Fibroblast of skin of back (primary cell): ENCODE results near the gene ZGPAT.

Experiments
- DNase-seq: peaks from one replicate; pipeline ENCODE4 v3.0.0-alpha.2; 2013

The ZGPAT gene

GRCh38 chr20:63692436-63693082, 15.3 kb upstream of the ZGPAT start:
- peak; percentile 28 for DNase-seq

- no peak for DNase-seq
Measured at GRCh38 chr20:63693083-63693732, 14.6 kb upstream of the ZGPAT start.

GRCh38 chr20:63693733-63694583, 13.9 kb upstream of the ZGPAT start:
- DNase-seq, result no peak

- no peak for DNase-seq
Measured at GRCh38 chr20:63694584-63695423, 13.0 kb upstream of the ZGPAT start.

GRCh38 chr20:63695424-63696305, 12.2 kb upstream of the ZGPAT start:
- no peak for DNase-seq

- no peak for DNase-seq
Measured at GRCh38 chr20:63696306-63696627, 11.6 kb upstream of the ZGPAT start.

- no peak for DNase-seq
Measured at GRCh38 chr20:63696628-63697356, 11.0 kb upstream of the ZGPAT start, which contains the start of gene TNFRSF6B. TSS of gene TNFRSF6B (plus strand) at chr20:63696652. CDS start at chr20:63696768, 116 bp downstream.

- DNase-seq, result no peak
Measured at GRCh38 chr20:63697357-63697867, 10.4 kb upstream of the ZGPAT start.

GRCh38 chr20:63697868-63698545, 9.8 kb upstream of the ZGPAT start:
- no peak for DNase-seq

- DNase-seq, result peak; percentile 89
Measured at GRCh38 chr20:63698739-63699465, 8.9 kb upstream of the ZGPAT start.

GRCh38 chr20:63699466-63700198, 8.2 kb upstream of the ZGPAT start:
- no peak for DNase-seq

GRCh38 chr20:63700199-63701050, 7.4 kb upstream of the ZGPAT start:
- no peak for DNase-seq

GRCh38 chr20:63701051-63701328, 6.8 kb upstream of the ZGPAT start:
- no peak for DNase-seq

- no peak for DNase-seq
Measured at GRCh38 chr20:63701329-63702035, 6.4 kb upstream of the ZGPAT start.

GRCh38 chr20:63702036-63702665, 5.7 kb upstream of the ZGPAT start:
- no peak for DNase-seq

GRCh38 chr20:63702751-63703470, 4.9 kb upstream of the ZGPAT start:
- DNase-seq, result no peak
